Measurements from ENCODE around the gene DTYMK.

DTYMK gene

DNA sequence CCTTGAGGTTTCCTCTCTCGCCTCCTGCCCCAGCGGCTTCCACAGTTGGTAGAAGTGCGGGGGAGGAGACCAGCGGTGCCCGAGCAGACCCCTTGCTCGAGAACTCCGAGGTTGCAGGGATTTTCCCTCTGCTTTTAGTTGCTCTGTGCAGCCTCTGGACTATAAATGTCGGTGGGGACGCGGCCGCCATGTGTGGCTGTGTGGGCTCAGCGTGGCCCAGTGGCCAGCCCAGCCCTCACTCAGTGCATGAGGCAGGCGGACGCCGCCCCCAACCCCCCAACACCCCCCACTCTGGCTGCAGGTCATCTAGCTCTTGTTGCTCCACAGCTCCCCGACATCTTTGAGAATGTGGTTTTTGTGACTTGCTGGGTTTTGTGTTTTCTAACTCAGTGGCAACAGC lies 32.5 kb upstream of the DTYMK start:
- no peak for DNase-seq
- intact Hi-C loops (cut with DNase I) = no loop called here

DNA sequence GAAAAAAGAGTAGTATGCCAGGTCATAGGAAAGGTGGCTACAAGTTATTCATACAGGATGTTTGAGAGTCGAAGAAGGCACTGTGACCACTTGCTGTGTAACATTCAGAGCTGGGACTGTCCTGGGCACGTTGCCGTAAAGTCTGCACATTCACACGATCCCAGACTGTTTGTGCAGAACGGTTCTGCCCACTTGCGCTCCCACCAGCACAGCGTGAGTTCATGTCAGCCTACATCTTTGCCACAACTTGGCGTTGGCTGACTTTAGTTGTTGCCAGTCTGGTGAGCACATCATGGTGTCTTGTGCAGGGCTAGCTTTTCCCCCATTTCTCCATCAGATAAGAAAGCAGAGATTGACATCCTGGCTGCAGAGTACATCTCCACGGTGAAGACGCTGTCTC lies 22.3 kb upstream of the DTYMK start:
- peak in 4 of 10 donors; percentile 29 to 87 (median 70) for DNase-seq
- intact Hi-C loops (cut with DNase I) = no loop called here

DNA sequence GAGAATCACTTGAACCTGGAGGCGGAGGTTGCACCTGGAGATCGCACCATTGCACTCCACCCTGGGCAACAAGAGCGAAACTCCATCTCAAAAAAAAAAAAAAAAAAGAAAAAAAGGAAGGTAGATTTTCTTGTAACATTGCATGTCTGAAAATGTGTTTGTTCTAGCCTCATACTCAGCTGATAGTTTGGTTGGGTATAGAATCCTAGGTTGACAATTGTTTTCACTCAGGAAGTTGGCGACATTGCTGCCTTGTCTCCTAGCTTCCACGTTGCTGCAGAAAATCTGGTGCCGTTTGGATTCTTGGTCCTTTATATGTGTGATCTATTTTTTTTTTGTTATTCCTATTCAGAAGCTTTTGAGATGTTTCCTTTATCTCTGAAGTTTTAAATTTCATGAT lies 19.9 kb upstream of the DTYMK start:
- intact Hi-C loops (cut with DNase I) = no loop called here

DNA sequence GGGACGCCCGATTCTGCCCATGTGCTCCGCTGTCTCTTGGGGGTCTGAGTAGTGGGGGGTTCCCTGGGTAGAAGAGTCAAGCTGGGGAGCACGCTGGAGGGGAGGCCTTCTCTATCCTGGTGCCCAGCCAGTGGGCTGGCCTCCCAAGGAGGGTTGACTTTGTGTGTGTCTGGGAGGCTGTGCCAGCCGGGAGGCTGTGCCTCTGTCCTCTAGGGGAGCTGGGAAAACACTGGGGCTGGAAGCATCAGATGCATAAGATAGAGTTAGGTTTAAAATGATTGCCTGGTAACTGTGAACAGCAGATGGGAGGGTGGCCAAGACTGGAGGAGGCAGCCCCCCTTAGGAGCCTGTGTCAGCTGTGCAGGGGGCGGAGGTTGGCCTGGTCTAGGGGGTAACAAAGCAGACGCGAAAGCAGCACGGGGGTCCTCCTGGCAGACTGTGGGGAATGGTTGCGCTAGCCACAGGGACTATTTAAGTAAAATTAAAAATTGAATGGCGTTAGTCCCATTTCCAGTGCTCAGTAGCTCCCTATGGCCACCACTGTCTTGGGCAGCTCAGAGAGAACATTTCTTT lies 16.5 kb upstream of the DTYMK start:
- DNase-seq = peak in 2 of 10 donors; percentile 22 to 87
- intact Hi-C loops (cut with DNase I) = no loop called here

More for the DNA sequence above, 19.9 kb upstream of the DTYMK start:
- DNase-seq = no peak

DNA sequence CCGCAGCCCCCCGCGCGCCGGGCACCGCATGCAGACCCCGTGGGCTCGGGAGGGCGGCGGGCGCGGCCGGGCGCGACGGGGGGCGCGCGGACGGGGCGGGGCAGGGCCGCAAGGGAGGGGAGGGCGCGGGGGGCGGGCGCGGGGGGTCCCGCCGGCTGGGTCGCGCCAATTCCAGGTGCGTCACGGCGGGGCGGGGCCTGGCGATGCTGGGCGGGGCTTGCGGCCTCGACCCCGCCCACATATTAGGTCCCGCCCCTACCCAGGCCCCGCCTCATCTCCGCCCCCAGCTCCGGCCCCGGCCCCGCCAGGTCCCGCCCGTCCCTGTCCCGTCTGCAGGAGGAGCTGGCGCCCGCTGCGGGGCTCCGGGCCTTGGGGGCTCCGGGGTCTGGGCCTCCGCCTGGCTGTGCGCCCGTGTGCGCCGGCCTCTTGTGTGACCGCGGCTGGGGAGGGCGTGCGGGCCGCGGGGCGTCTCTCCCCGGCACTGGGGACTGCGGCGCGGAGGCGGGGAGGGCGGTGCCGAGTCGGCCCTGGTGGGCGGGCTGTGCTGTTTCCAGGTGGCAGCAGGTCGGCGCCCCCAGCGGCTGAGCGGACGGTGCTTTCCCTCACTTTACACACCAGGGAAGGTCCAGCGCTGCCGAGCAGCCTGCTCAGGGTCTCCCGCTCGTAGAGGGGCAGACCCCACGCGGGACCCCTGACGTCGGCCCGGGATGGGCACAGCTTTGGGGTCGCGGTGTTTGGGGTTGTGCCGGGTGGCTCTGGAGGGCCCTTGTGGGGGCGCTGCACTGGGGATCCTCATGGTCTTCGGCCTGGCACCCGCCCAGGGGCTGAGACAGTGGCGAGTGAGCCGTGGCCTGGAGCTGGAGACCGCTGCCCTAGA lies 15.8 kb upstream of the DTYMK start:
- peak; percentile 72 to 99 (median 88) for DNase-seq
- intact Hi-C loops (cut with DNase I) = loop anchor here (1.0 kb wide), 1 partner anchor 16 kb away; the partner anchor contains the start of gene DTYMK

DNA sequence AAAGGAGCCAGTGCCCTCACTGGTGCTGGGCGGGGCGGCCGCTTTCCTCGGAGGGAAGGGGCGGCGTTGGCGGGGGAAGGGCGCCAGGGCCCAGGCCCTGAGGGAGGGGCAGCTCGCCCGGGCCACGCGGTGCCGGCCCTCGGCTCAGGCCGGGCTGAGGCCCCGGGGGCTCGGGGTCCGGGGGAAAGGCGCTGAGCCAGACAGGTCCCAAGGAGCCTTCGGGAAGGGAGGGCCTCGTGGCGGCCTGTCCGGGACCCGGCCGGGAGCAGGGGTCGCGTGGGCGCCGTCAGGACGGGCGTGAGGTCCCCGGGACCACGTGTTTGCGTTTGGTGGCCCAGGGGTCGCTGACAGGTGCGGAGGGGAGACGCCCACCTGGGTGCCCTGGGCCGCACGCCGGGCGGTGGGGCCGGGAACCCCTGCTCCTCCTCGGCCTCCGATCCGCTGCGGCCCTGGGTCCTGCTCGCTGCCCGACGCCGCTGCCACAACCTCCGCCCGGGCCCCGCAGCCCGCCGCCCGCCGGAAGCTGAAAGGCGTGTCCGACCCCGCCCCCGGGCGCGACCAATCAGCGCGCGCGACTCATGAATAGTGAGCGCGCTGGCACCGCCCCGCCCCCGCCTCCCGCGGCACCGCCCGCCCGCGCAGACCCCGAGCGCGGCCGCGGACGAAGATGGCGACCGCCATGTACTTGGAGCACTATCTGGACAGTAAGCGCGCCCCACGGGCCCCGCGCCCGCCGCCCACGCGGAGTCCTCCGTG lies 15.0 kb upstream of the DTYMK start, which contains the start of gene ING5:
TSS of gene ING5 (plus strand) at position 641 of the 756 bp plus-strand sequence. CDS start at position 668, 27 bp downstream.
- intact Hi-C loops (cut with DNase I) = loop anchor here (1.0 kb wide), 1 partner anchor 15 kb away; the partner anchor contains the start of gene DTYMK
- DNase-seq = peak; percentile 89 to 99 (median 95)

DNA sequence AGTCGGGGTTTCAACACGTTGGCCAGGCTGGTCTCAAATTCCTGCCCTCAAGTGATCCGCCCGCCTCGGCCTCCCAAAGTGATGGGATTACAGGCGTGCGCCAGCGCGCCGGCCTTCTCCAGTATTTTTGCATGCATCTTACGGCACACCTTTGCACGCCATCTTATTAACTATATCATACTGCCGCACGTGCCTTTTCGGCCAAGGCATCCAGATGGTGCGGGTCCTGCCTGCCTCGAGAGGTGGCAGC lies 14.5 kb upstream of the DTYMK start:
- intact Hi-C loops (cut with DNase I) = no loop called here
- no peak for DNase-seq

DNA sequence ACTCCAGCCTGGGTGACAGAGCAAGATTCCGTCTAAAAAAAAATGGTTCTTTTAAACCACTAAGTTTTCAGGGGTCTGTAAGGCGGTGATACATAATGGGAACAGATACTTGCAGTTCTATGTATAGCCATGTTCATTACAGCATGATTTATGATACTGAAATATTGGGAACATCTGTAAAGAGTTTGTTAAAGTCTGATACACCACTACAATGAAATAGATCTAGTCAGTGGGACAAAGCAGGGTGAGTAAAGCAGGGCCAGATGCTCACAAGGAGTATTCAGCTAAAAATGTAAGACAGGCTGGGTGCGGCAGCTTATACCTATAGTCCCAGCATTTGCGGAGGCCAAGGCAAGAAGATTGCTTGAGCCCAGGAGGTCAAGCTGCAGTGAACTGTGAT lies 9.0 kb upstream of the DTYMK start:
- intact Hi-C loops (cut with DNase I) = no loop called here

DNA sequence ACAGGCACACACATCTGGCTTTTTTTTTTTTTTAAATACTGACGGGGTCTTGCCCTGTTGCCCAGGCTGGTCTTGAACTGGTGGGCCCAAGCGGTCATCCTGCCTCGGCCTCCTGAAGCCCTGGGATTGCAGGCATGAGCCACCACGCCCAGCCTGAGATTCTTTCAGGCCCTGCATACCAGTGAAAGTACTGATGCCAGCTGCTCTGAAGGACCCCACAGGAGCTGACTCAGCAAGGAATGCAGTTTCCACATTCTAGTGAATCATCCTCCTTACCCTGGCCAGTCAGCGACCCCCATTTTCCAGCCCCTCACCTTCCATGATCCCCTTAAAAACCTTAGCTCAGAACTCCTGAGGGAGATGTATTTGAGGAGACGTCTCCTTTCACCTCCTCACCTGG lies 5.8 kb upstream of the DTYMK start:
- intact Hi-C loops (cut with DNase I) = no loop called here
- DNase-seq = no peak

More for the DNA sequence above, 9.0 kb upstream of the DTYMK start:
- DNase-seq = no peak

DNA sequence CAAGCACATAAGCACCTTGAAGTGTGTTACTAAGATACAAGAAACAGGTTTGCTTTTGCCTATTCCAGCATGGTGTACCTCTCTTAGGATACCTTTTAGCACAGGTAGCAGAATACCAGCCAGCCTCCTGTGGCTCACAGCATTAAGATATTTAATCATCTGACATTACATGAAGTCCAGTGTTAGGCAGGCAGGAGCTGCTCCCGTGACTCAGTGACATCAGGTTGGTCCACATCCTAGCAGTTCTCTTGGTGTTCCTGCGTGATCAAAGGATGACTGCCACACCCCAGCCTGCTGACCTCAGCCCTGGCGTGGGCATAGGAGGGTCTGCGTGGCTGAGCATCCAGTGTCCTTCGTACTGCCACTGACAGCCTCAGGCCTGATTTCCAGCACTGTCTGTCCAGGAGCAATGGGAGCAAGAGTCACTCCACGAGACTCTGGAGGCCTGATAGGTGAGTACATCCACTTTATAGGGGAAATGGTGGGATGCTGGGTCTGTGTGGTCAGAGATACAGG lies 3.6 kb upstream of the DTYMK start:
- no peak for DNase-seq
- intact Hi-C loops (cut with DNase I) = no loop called here

DNA sequence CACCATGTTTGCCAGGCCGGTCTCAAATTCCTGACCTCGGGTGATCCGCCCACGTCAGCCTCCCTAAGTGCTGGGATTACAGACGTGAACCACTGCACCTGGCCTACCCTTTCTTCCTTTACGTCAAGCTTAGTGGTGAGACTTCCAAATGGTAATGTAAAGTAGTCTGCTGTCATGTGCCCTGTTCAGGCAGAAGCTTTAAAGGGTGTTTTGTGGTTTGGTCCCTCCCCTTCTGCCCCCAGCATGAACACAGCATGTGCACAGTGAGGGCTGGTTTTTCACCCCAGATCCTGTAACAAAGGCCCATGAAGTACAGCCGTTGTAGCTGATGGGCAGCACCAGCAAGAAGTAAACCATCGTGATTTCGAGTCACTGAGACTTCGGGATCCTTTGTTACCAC lies 2.7 kb upstream of the DTYMK start:
- intact Hi-C loops (cut with DNase I) = loop anchor here (5.0 kb wide), 2 partner anchors 43 to 182 kb away; partner anchors contain the start of genes D2HGDH and STK25
- DNase-seq = no peak

DNA sequence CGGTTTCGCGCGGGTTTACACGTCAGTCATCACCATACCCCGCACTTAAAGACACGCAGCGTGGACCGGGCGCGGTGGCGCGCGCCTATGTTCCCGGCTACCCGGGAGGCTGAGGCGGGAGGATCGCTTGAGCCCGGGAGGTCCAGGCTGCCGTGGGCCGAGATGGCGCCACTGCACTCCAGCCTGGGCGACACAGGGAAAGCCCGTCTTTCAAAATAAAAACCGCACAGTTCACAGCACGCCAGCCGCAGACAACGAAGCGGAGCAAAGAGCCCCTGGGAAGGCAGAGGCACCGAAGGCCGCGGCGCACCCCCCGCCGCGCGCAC lies 328 bp downstream of the DTYMK start:
- no peak for DNase-seq
- intact Hi-C loops (cut with DNase I) = loop anchor here (1.0 to 5.0 kb wide), 4 partner anchors 16 to 179 kb away; partner anchors contain the start of genes ATG4B, D2HGDH, ING5 and STK25

DNA sequence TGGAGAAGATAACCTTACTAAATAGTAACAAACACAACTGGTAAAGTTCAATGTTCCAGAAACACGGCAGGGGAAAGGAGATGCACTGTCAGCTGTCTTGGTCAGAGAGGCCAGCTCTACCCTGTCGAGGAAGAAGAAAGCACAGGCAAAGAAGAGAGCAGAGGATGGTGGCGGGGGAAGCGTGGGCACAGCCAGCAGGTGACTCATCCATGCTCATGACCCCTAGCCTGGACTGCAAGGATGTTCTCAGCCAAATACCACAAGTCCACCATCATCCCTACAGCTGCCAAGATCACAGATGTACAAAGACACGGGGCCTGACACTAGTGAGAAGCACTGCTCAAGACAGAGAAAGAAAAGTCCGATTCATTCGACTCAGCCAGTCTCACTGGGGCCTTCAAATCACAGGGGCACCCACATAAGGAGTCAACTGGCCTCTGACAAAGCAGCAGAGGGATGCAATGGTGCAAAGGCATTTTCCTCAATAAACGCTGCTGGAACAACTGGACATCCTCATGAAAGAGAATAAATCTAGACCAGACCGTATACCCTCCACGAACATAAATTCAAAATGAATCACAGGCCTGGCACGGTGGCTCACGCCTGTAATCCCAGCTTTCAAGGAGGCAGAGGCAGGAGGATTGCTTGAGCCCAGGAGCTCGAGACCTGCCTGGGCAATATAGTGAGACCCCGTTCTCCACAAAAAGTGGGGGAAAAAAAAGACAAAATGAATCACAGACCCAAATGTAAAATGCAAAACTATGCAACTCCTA lies 5.6 kb downstream of the DTYMK start:
- intact Hi-C loops (cut with DNase I) = no loop called here
- DNase-seq = no peak

DNA sequence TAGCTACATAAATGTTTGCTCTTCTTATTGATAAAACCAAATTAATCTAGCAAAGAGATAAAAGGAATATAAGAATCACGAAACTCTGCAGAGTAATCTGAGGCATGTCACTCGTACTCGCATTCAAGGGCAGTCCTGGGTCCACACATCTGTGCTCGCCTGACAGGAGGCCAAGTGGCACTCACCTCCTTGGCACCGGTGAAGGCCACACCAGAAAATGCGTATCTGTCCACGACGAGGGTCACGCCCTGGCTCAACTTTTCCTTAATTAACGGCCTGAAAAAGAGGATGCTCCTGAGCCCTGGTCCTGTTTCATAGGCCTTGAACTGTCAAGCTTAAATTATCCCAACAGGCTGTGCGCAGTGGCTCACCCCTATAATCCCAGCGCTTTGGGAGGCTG lies 6.6 kb downstream of the DTYMK start:
- intact Hi-C loops (cut with DNase I) = no loop called here

DNA sequence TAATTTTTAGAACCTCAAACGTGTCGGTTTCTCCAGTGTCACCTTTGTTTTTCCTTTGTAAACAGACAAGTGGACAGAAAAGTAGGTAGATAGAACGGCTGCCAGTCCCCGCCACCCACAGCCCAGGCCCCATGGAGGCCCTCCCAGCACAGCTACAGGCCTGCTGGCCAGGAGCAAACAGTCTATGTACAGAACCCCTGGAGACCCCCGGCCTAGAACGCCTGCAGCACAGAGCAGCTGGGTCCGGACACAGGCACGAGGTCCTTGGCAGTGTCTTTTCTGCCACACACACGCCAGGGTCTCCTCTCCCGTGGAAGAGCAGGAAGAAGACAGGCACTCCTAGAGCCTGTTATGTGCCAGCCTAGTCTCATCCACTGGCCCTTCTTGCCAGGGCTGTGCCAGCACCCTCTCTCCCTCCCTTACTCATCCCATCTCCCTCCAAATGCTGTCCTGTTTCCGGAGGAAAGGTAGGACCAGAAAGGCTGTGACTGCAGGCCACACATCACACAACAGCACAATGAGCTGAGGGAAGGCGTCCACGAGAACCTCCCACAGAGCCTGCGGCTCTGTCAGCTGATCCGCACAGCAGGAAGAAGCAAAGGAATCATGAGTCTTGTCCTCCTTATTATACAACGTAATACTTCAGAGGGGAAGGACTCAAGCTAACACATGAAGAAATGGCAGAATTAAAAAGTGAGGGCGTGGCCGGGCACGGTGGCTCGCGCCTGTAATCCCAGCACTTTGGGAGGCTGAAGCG lies 7.7 kb downstream of the DTYMK start:
- no peak for DNase-seq
- intact Hi-C loops (cut with DNase I) = no loop called here

More for the DNA sequence above, 6.6 kb downstream of the DTYMK start:
- no peak for DNase-seq

DNA sequence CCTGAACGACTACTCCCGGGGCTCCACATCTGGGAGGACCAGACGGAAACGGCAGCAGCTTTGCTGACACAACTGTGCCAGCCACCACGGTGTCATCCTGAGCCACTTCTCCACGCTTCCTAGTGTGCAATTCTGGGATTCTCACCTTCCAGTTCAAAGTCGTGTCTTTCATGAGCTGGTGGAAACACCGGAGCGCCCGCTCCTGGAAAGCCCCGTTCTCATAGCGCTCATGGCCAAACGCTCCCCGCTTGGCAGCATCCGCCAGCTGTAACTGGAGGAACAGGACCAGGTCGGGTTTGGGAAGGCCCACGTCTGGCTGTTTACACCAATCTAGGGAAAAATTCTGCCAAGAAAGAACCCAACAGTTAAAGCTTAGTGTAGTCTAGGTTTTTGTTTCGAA lies 8.3 kb downstream of the DTYMK start:
- peak in 2 of 10 donors; percentile 38 to 40 for DNase-seq
- intact Hi-C loops (cut with DNase I) = no loop called here

DNA sequence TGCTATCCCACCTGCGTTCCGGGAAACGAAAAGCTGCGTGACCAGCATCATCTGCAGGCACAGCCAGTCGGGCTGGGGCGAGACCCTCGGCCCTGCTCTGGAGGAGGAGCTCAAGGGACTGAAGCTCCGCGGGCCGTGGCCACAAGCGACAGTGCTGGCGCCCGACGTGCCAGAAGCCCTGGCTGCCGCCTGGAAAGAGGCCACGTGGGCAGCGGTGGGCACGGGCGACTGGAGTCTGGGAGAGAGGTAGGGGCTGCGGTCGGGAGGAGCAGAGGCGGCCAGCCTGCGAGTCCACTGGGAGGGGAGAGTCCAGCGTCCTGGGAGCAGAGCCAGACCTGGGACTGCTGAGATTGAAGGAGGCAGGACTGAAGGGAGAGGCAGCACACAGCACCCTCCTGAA lies 9.2 kb downstream of the DTYMK start:
- intact Hi-C loops (cut with DNase I) = no loop called here
- peak in 2 of 10 donors; percentile 41 to 66 for DNase-seq

DNA sequence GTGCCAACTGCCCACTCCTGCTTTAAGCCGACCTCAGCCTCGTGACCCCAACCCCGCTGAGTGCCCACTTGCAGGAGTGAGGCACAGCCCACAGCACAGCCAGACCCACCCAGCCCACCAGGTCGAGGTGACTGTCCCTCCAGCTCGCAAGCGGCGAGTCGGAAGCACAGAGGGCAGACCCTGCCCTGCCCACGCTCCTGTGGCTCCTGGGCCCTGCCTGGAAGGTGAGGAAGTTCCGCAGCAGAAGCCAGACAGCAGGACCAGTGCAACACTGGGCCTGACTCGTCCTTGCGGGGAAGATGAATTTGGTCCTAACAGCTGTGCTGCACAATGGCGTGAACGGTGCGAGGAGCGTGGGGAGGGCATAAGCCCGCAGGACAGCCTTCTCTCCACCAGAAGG lies 9.9 kb downstream of the DTYMK start:
- DNase-seq = peak in 1 of 10 donors; percentile 71
- intact Hi-C loops (cut with DNase I) = no loop called here

DNA sequence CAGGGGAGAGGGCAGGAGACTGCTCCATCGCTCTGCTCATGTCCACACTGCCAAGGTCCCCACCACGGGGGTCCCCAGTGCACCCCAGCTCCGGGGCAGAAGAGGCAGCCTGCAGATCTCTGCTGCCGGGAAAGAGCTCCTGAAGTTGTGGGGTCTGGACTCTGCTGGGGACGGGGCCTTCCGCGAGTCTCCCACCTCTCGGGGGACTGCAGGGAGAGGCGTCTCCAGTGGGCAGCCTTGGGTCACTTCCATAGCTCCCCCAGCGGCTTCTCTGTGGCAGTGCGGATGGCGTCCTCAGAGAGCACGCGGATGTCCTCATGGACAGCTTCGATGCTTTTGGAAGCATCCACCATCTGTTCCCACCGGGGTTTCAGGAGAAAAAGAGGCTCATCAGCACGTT lies 10.7 kb downstream of the DTYMK start:
- peak in 2 of 10 donors; percentile 21 to 52 for DNase-seq
- intact Hi-C loops (cut with DNase I) = no loop called here

Data from posterior cingulate gyrus (tissue), 11 donors.